CD4-positive, alpha-beta memory T cell (primary cell): Measurements from ENCODE around the gene ATXN7. TPM values are rescaled to one million over a fixed set of nuclear protein-coding genes. Genes with fewer than 3 reads are reported as not detected.

Experiments used
- CTCF ChIA-PET: fragments of 350-600 bp; sonication (Branson Sonifier 250); formaldehyde crosslinking; loops from one replicate; lab custom pipeline; 2021; ENCODE audit warnings: inconsistent platforms; ENCODE audit not compliant: partially characterized antibody; lab: Charles Lee
- POLR2A ChIA-PET: fragments of 350-600 bp; sonication (Branson Sonifier 250); formaldehyde crosslinking; loops from one replicate; lab custom pipeline; 2021; ENCODE audit not compliant: partially characterized antibody; lab: Charles Lee
- DNase-seq, 5 donors: peaks; one replicate each; pipeline versions ENCODE4 v3.0.0 to v3.0.0-alpha.2; 2020 to 2022; ENCODE audit warnings: mixed read lengths in 1 of 5
- H3K27ac ChIP-seq: one replicate; pipeline ENCODE4 v1.7.0; 2013; ENCODE audit warnings: low read depth, low read length
- H3K27me3 ChIP-seq: 2 replicates; pipeline ENCODE4 v1.7.0; 2013; ENCODE audit warnings: mild to moderate bottlenecking, low read length, moderate library complexity; ENCODE audit not compliant: insufficient read depth
- H3K36me3 ChIP-seq: 2 replicates; pipeline ENCODE4 v1.7.0; 2013; ENCODE audit warnings: mild to moderate bottlenecking, low read length, moderate library complexity; ENCODE audit not compliant: insufficient read depth
- H3K4me1 ChIP-seq: 2 replicates; pipeline ENCODE4 v1.7.0; 2013; ENCODE audit warnings: mild to moderate bottlenecking, low read length, moderate library complexity; ENCODE audit not compliant: insufficient read depth
- H3K4me3 ChIP-seq, 2 donors: one replicate each; pipeline ENCODE4 v1.7.0; 2013; ENCODE audit warnings: low read length in 2 of 2, mild to moderate bottlenecking in 1 of 2
- H3K9me3 ChIP-seq, 2 donors: one replicate each; pipeline ENCODE4 v1.7.0; 2013; ENCODE audit warnings: low read length in 2 of 2, control low read depth in 1 of 2; ENCODE audit not compliant: control insufficient read depth in 1 of 2
- H3K27ac Mint-ChIP-seq, 7 donors: one replicate each; pipeline ENCODE4 v1.8.0; 2020 to 2021; ENCODE audit warnings: mixed read lengths in 7 of 7, mild to moderate bottlenecking in 6 of 7, inconsistent platforms in 3 of 7, moderate library complexity in 3 of 7
- H3K27me3 Mint-ChIP-seq, 2 donors: one replicate each; pipeline ENCODE4 v1.8.0; 2020 to 2021; ENCODE audit warnings: mixed read lengths in 2 of 2
- H3K36me3 Mint-ChIP-seq, 2 donors: one replicate each; pipeline ENCODE4 v1.8.0; 2020 to 2021; ENCODE audit warnings: mixed read lengths in 2 of 2, inconsistent platforms in 1 of 2, mild to moderate bottlenecking in 1 of 2
- H3K4me1 Mint-ChIP-seq, 4 donors: one replicate each; pipeline ENCODE4 v1.8.0; 2020 to 2021; ENCODE audit warnings: mixed read lengths in 4 of 4, mild to moderate bottlenecking in 1 of 4
- H3K4me3 Mint-ChIP-seq, 8 donors: one replicate each; pipeline ENCODE4 v1.8.0; 2020 to 2021; ENCODE audit warnings: mixed read lengths in 8 of 8, mild to moderate bottlenecking in 7 of 8, moderate library complexity in 6 of 8, inconsistent platforms in 3 of 8
- H3K9me3 Mint-ChIP-seq, 8 donors: one replicate each; pipeline ENCODE4 v1.8.0; 2020 to 2021; ENCODE audit warnings: mixed read lengths in 8 of 8, mild to moderate bottlenecking in 5 of 8, inconsistent platforms in 3 of 8, moderate library complexity in 1 of 8
- intact Hi-C: fragments of 100-400 bp; cut with micrococcal nuclease; formaldehyde crosslinking; loops from one replicate; pipeline ENCODE4 v1.15.1; 2023
- polyA plus RNA-seq, 2 donors: library from polyadenylated mRNA; unstranded; fragments of 300-500 nt; fragmentation: Illumina TruSeq; gene quantifications; one replicate each; pipeline ENCODE4 v1.2.3, GENCODE V29; 2021
- total RNA-seq, 2 experiments: library from RNA; stranded (reverse); gene quantifications; one replicate each; pipeline ENCODE4 v1.2.3, GENCODE V29; 2021

ATXN7 gene
- total and polyA plus RNA-seq, 4 experiments from 2014 or later: 13.4 to 160 (median 89.2) TPM

GRCh38 chr3:64042952-64043351, 179.3 kb downstream of the ATXN7 start:
- no peak overlapping the region for H3K4me3 ChIP-seq
- no peaks in the 10 kb centered on the region for H3K36me3 Mint-ChIP-seq
- peaks cover 22 to 27% of the 10 kb centered on the region in 2 donors for H3K27me3 Mint-ChIP-seq
- no peaks in the 10 kb centered on the region for H3K4me1 ChIP-seq
- no peak overlapping the region for H3K4me3 Mint-ChIP-seq
- no peak overlapping the region for H3K27ac ChIP-seq
- H3K9me3 ChIP-seq: no peaks in the 10 kb centered on the region
- peaks cover 0 to 4% (median 0%) of the 10 kb centered on the region in 4 donors for H3K4me1 Mint-ChIP-seq
- POLR2A ChIA-PET: no interaction called here
- H3K27ac Mint-ChIP-seq: no peak overlapping the region
- intact Hi-C loops: no loop called here
- no peak for DNase-seq
- no peaks in the 10 kb centered on the region for H3K36me3 ChIP-seq
- no peaks in the 10 kb centered on the region for H3K27me3 ChIP-seq
- H3K9me3 Mint-ChIP-seq: peaks cover 0 to 2% (median 0%) of the 10 kb centered on the region in 8 donors
- CTCF ChIA-PET: interaction anchor here (0.8 to 1.2 kb wide), 2 partner anchors 13 to 19 kb away, joined by 3 read pairs; no protein-coding TSS in a partner anchor

DNA sequence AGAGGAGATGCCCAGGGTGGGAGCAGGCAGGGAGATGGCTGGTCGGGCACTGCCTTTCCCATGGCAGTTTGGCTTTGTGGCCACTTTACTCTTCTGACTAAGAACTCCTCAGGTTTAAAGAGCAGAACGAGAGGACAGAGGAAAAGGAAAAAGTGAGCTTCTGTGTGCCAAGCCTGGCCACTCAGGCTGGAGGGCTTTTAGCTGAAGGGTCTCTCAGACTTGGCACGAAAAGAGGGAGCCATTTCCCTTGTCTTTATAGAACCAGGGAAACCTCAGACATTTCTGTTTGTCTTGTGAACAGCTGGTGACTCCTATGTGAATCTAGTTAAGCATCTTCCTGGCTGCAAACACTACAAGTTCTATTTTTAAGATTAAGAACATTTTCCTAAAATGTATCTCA, 182.9 kb downstream of the ATXN7 start:
- POLR2A ChIA-PET: no interaction called here
- intact Hi-C loops: no loop called here
- DNase-seq: no peak
- Mint-ChIP-seq H3K27me3 (peaks cover 24 to 33% of the 10 kb centered on the region in 2 donors), H3K4me1 (peaks cover 0 to 4% (median 1%) of the 10 kb centered on the region in 4 donors), H3K4me3 (no peak overlapping the region), H3K36me3 (no peaks in the 10 kb centered on the region), H3K9me3 (peaks cover 0 to 2% (median 0%) of the 10 kb centered on the region in 8 donors), H3K27ac (no peak overlapping the region)
- no peaks in the 10 kb centered on the region for H3K9me3 ChIP-seq
- CTCF ChIA-PET: no interaction called here
- no peaks in the 10 kb centered on the region for H3K36me3 ChIP-seq
- H3K27me3 ChIP-seq: no peaks in the 10 kb centered on the region
- no peak overlapping the region for H3K4me3 ChIP-seq
- no peaks in the 10 kb centered on the region for H3K4me1 ChIP-seq
- H3K27ac ChIP-seq: no peak overlapping the region

- no peaks in the 10 kb centered on the region for H3K27me3 ChIP-seq
- peaks cover 0 to 2% (median 0%) of the 10 kb centered on the region in 8 donors for H3K9me3 Mint-ChIP-seq
- ChIA-PET CTCF (interaction anchor here (2.1 kb wide), 1 partner anchor 16 kb away, joined by 5 read pairs; no protein-coding TSS in a partner anchor), POLR2A (no interaction called here)
- no peaks in the 10 kb centered on the region for H3K36me3 ChIP-seq
- no peaks in the 10 kb centered on the region for H3K9me3 ChIP-seq
- peaks cover 0 to 4% (median 1%) of the 10 kb centered on the region in 4 donors for H3K4me1 Mint-ChIP-seq
- H3K27me3 Mint-ChIP-seq: peaks cover 22 to 30% of the 10 kb centered on the region in 2 donors
- no peaks in the 10 kb centered on the region for H3K4me1 ChIP-seq
- no peak overlapping the region for H3K4me3 ChIP-seq
- H3K36me3 Mint-ChIP-seq: no peaks in the 10 kb centered on the region
- no peak overlapping the region for H3K27ac Mint-ChIP-seq
- no peak for DNase-seq
- H3K4me3 Mint-ChIP-seq: no peak overlapping the region
- intact Hi-C loops: no loop called here
- H3K27ac ChIP-seq: no peak overlapping the region
Observed at GRCh38 chr3:64046996-64047594, 183.4 kb downstream of the ATXN7 start.

GRCh38 chr3:64047787-64048186, 184.1 kb downstream of the ATXN7 start:
- Histone ChIP-seq H3K27ac (no peak overlapping the region), H3K36me3 (no peaks in the 10 kb centered on the region), H3K27me3 (no peaks in the 10 kb centered on the region), H3K9me3 (no peaks in the 10 kb centered on the region), H3K4me3 (no peak overlapping the region), H3K4me1 (no peaks in the 10 kb centered on the region)
- Mint-ChIP-seq H3K27ac (no peak overlapping the region), H3K4me1 (peaks cover 0 to 4% (median 1%) of the 10 kb centered on the region in 4 donors), H3K27me3 (peaks cover 20 to 28% of the 10 kb centered on the region in 2 donors), H3K9me3 (peaks cover 0 to 2% (median 0%) of the 10 kb centered on the region in 8 donors), H3K4me3 (no peak overlapping the region), H3K36me3 (no peaks in the 10 kb centered on the region)
- POLR2A ChIA-PET: no interaction called here
- CTCF ChIA-PET: interaction anchor here (2.1 kb wide), 1 partner anchor 17 kb away, joined by 5 read pairs; no protein-coding TSS in a partner anchor
- intact Hi-C loops: no loop called here
- DNase-seq: no peak

GRCh38 chr3:64048631-64049061, 185.0 kb downstream of the ATXN7 start:
- POLR2A ChIA-PET: no interaction called here
- H3K27me3 Mint-ChIP-seq: peaks cover 17 to 24% of the 10 kb centered on the region in 2 donors
- peaks cover 0 to 4% (median 1%) of the 10 kb centered on the region in 4 donors for H3K4me1 Mint-ChIP-seq

GRCh38 chr3:64049136-64049535, 185.5 kb downstream of the ATXN7 start:
- ChIA-PET CTCF (interaction anchor here (2.1 kb wide), 1 partner anchor 18 kb away, joined by 5 read pairs; no protein-coding TSS in a partner anchor), POLR2A (no interaction called here)
- Histone ChIP-seq H3K27ac (no peak overlapping the region), H3K27me3 (no peaks in the 10 kb centered on the region), H3K9me3 (no peaks in the 10 kb centered on the region), H3K4me3 (no peak overlapping the region), H3K36me3 (no peaks in the 10 kb centered on the region), H3K4me1 (no peaks in the 10 kb centered on the region)
- Mint-ChIP-seq H3K9me3 (peaks cover 0 to 2% (median 0%) of the 10 kb centered on the region in 8 donors), H3K27ac (no peak overlapping the region), H3K4me1 (peaks cover 0 to 4% (median 1%) of the 10 kb centered on the region in 4 donors), H3K36me3 (no peaks in the 10 kb centered on the region), H3K4me3 (no peak overlapping the region), H3K27me3 (peaks cover 14 to 22% of the 10 kb centered on the region in 2 donors)
- intact Hi-C loops: no loop called here
- DNase-seq: no peak

More at GRCh38 chr3:64048631-64049061, 185.0 kb downstream of the ATXN7 start:
- CTCF ChIA-PET: interaction anchor here (2.1 kb wide), 1 partner anchor 18 kb away, joined by 5 read pairs; no protein-coding TSS in a partner anchor
- Histone ChIP-seq H3K4me3 (no peak overlapping the region), H3K9me3 (no peaks in the 10 kb centered on the region), H3K36me3 (no peaks in the 10 kb centered on the region), H3K27me3 (no peaks in the 10 kb centered on the region), H3K27ac (no peak overlapping the region), H3K4me1 (no peaks in the 10 kb centered on the region)
- Mint-ChIP-seq H3K4me3 (no peak overlapping the region), H3K36me3 (no peaks in the 10 kb centered on the region), H3K27ac (peak overlapping the region in 1 of 7 donors; percentile 72), H3K9me3 (peaks cover 0 to 2% (median 0%) of the 10 kb centered on the region in 8 donors)
- intact Hi-C loops: no loop called here
- no peak for DNase-seq

GRCh38 chr3:64049832-64050231, 186.2 kb downstream of the ATXN7 start:
- no peak overlapping the region for H3K27ac Mint-ChIP-seq
- Histone ChIP-seq H3K36me3 (no peaks in the 10 kb centered on the region), H3K4me1 (no peaks in the 10 kb centered on the region), H3K27ac (no peak overlapping the region), H3K27me3 (no peaks in the 10 kb centered on the region), H3K4me3 (no peak overlapping the region), H3K9me3 (no peaks in the 10 kb centered on the region)
- peaks cover 0 to 2% (median 0%) of the 10 kb centered on the region in 8 donors for H3K9me3 Mint-ChIP-seq
- no peak overlapping the region for H3K4me3 Mint-ChIP-seq
- peaks cover 16 to 24% of the 10 kb centered on the region in 2 donors for H3K27me3 Mint-ChIP-seq
- CTCF ChIA-PET: no interaction called here
- no peaks in the 10 kb centered on the region for H3K36me3 Mint-ChIP-seq
- H3K4me1 Mint-ChIP-seq: peaks cover 0 to 4% (median 1%) of the 10 kb centered on the region in 4 donors
- POLR2A ChIA-PET: no interaction called here
- intact Hi-C loops: no loop called here
- no peak for DNase-seq
